Esophagus muscularis mucosa (tissue), 4 donors: ENCODE data around the gene ZNF644. TPM values are rescaled to one million over a fixed set of nuclear protein-coding genes. Genes with fewer than 3 reads are reported as not detected.
"Not testable (repeated sequence)": the region's sequence is repeated elsewhere in the genome, so short reads cannot be mapped to it uniquely, and the experiment has no call there.

ENCODE experiments used
- DNase-seq: peaks from one replicate; pipeline ENCODE4 v3.0.0-alpha.2; 2017; ENCODE audit errors: extremely low spot score
- H3K27ac ChIP-seq, 4 donors: fragments of 200-600 bp; sonication (generic); replicated peaks in 1 of 4; 1 replicate in 3 of 4; 2 replicates in 1 of 4; pipeline ENCODE4 v1.5.1; 2016 to 2019; ENCODE audit warnings: mild to moderate bottlenecking in 1 of 4
- H3K27me3 ChIP-seq, 4 donors: fragments of 200-600 bp; sonication (generic); one replicate each; pipeline versions ENCODE4 v1.5.1 to v1.6.0; 2016 to 2019
- H3K36me3 ChIP-seq, 4 donors: fragments of 200-600 bp; sonication (generic); one replicate each; pipeline ENCODE4 v1.5.1; 2016 to 2019
- H3K4me1 ChIP-seq, 4 donors: fragments of 200-600 bp; sonication (generic); one replicate each; pipeline ENCODE4 v1.5.1; 2016 to 2019
- H3K4me3 ChIP-seq, 4 donors: fragments of 200-600 bp; sonication (generic); 1 replicate in 2 of 4; 2 replicates in 2 of 4; pipeline ENCODE4 v1.5.1; 2016 to 2019; ENCODE audit warnings: mild to moderate bottlenecking in 4 of 4, moderate library complexity in 1 of 4
- H3K9me3 ChIP-seq, 4 donors: fragments of 200-600 bp; sonication (generic); 1 replicate in 3 of 4; 2 replicates in 1 of 4; pipeline ENCODE4 v1.5.1; 2016 to 2019
- CTCF ChIP-seq, 3 experiments: fragments of 200-600 bp in 2 of 3; fragments of 450-650 bp in 1 of 3; sonication (generic) in 2 of 3; IDR thresholded peaks; one replicate each; pipeline ENCODE4 v1.5.1; 2017 to 2019; ENCODE audit warnings: antibody characterized with exemption in 3 of 3, mild to moderate bottlenecking in 2 of 3, moderate library complexity in 1 of 3
- EP300 ChIP-seq: sonication (generic); formaldehyde crosslinking; IDR thresholded peaks from one replicate; pipeline ENCODE4 v1.6.1; 2017; ENCODE audit warnings: antibody characterized with exemption
- POLR2A ChIP-seq: fragments of 450-650 bp; IDR thresholded peaks from one replicate; pipeline ENCODE4 v1.6.1; 2017; ENCODE audit warnings: antibody characterized with exemption, moderate library complexity, mild to moderate bottlenecking, low read depth
- POLR2AphosphoS5 ChIP-seq, 2 donors: sonication (generic); formaldehyde crosslinking; IDR thresholded peaks; one replicate each; pipeline ENCODE4 v1.6.1; 2017; ENCODE audit warnings: antibody characterized with exemption in 2 of 2
- WGBS: methylation state at CpG from one replicate; pipeline ENCODE4 v1.1.5; 2018; 5-methylcytosine and 5-hydroxymethylcytosine counted together
- intact Hi-C: fragments of 100-400 bp; cut with DNase I; formaldehyde crosslinking; loops from one replicate; pipeline ENCODE4 v1.15.1; 2023
- total RNA-seq, 4 donors: library from RNA; depleted of rRNA; stranded (reverse); fragments of >200 nt; gene quantifications; one replicate each; pipeline versions ENCODE4 v1.1.0 to v1.2.1, GENCODE V29; 2016

The ZNF644 gene
- total RNA-seq, 4 donors from 2014 or later: 44.8 to 64.8 (median 45.2) TPM

DNA sequence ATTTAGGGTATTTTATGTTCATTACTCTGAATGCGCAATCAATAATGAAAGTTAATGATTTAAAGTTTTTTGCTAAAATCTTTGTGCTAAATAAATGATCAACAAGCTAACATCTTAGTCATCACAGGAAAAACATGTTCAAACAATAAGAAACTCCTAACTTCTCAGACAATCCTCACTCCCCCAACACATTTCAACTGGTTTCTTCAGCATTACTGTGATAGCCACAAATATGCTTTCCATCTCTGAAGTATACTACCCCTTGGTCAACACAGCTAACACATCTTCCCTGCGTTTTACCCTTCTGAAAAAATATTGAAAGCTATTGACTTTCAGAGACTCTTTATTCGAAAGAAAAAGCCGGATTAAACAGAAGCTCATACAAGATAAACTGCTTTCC is 85.8 kb downstream of the ZNF644 start:
- no peak for TF ChIP-seq EP300
- TF ChIP-seq POLR2A: no peak
- TF ChIP-seq CTCF (IDR thresholded peaks at IDR 0.05): no peak
- TF ChIP-seq POLR2AphosphoS5 (IDR thresholded peaks at IDR 0.05): no peak
- intact Hi-C loops: no loop called here
- H3K4me1 ChIP-seq: peaks cover 0 to 6% (median 4%) of the 10 kb centered on the region in 4 donors
- no peak for DNase-seq
- no peaks in the 10 kb centered on the region for H3K27me3 ChIP-seq
- H3K27ac ChIP-seq: no peak overlapping the region
- H3K36me3 ChIP-seq: peaks cover 0 to 23% (median 14%) of the 10 kb centered on the region in 4 donors
- no peak overlapping the region for H3K4me3 ChIP-seq
- 88% methylated on average over 4 of the region's 4 CpGs for WGBS
- no peaks in the 10 kb centered on the region for H3K9me3 ChIP-seq

DNA sequence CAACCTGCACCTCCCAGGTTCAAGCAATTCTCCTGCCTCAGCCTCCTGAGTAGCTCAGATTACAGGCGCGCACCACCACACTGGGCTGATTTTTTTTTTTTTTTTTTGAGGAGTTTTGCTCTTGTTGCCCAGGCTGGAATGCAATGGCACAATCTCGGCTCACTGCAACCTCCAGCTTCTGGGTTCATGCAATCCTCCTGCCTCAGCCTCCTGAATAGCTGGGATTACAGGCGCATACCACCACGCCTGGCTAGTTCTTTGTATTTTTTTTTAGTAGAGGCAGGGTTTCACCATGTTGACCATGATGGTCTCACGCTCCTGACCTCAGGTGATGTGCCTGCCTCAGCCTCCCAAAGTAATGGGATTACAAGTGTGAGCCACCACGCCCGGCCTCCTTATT is 93.6 kb downstream of the ZNF644 start:
- H3K27ac ChIP-seq, DNase-seq, H3K4me3 ChIP-seq, H3K9me3 ChIP-seq, H3K27me3 ChIP-seq, intact Hi-C loops, H3K36me3 ChIP-seq: not testable (repeated sequence)
- peaks cover 18 to 47% (median 20%) of the 10 kb centered on the region in 4 donors for H3K4me1 ChIP-seq
- 94% methylated on average over 8 of the region's 8 CpGs for WGBS

GRCh38 chr1:90927674-90928073 is 94.2 kb downstream of the ZNF644 start:
- H3K27me3 ChIP-seq, DNase-seq, H3K4me3 ChIP-seq, H3K9me3 ChIP-seq, intact Hi-C loops, H3K27ac ChIP-seq, H3K36me3 ChIP-seq: not testable (repeated sequence)
- H3K4me1 ChIP-seq: peaks cover 23 to 52% (median 26%) of the 10 kb centered on the region in 4 donors
- 98% methylated on average over 5 of the region's 5 CpGs for WGBS

DNA sequence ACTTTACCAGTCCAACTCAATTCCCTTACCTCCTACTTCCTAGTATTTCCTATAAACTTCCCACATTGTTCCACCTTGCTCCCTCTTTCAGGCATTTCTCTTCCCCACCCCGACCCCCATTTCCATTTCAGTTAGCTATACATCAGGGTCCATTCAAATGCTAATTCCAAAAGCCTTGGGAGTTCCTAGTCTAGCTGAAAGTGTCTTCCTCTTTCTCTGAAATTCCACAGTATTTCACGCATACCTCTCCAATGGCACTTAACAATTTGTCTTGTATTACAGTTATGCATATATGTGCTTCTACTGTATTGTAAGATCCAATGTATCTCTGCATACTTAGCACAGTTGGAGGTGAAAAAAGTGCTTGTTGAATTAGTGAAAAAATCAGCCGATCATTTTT is 94.9 kb downstream of the ZNF644 start:
- intact Hi-C loops: no loop called here
- 71% methylated on average over 3 of the region's 3 CpGs for WGBS
- H3K4me1 ChIP-seq: peaks cover 21 to 59% (median 33%) of the 10 kb centered on the region in 4 donors

DNA sequence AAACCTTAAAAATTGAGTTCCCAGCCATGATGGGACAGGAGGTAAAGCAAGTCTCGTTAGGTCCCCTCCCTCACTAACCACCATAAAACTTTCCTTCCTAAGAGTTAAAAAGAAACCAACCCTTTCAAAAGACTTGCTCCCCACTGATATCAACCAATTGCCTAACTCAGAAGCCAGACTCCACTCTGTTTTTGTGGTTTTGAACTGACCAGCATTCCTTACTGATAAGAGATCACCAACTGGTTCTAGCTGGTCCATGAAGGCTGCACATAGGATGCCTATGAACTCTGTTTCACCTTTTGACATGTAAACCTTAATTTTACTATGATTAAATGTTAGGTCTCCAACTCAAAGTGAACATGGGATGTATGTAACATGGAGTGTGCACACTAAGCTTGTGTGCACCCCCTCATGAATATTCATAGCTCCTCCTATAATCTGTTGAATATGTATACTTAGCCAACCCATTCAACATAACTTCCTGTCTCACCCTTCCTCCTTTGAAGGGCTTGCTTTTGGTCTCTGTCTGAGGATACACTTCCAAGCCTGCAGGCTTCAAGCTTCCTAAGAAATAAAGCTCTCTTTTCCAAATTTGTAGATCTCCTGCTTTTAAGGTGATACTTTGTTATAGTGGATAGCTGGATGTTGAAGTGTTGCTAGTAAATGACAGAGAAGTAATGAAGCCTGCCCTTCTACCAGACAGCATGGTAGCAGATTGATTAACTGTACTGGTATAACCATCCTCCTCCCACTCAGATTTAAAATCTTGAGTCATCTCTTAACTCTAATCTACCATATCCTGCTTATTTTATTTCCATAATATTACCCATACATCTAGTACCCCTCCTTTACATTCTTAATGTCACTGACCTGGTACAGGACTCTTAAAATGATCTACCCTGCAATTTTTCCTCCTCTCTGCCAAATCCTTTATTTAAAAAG is 95.6 kb downstream of the ZNF644 start:
- Histone ChIP-seq H3K36me3 (no peaks in the 10 kb centered on the region), H3K27ac (no peak overlapping the region), H3K27me3 (no peaks in the 10 kb centered on the region), H3K9me3 (no peaks in the 10 kb centered on the region), H3K4me3 (no peak overlapping the region), H3K4me1 (peaks cover 24 to 67% (median 39%) of the 10 kb centered on the region in 4 donors)
- DNase-seq: no peak
- intact Hi-C loops: no loop called here
- TF ChIP-seq POLR2AphosphoS5 (IDR thresholded peaks at IDR 0.05): no peak
- no peak for TF ChIP-seq EP300
- no peak for TF ChIP-seq CTCF (IDR thresholded peaks at IDR 0.05)
- TF ChIP-seq POLR2A: no peak
- 95% methylated on average over 1 of the region's 1 CpG for WGBS

More for the DNA sequence above, 94.9 kb downstream of the ZNF644 start:
- no peaks in the 10 kb centered on the region for H3K9me3 ChIP-seq
- H3K36me3 ChIP-seq: no peaks in the 10 kb centered on the region
- H3K27ac ChIP-seq: no peak overlapping the region
- H3K27me3 ChIP-seq: no peaks in the 10 kb centered on the region
- TF ChIP-seq POLR2AphosphoS5 (IDR thresholded peaks at IDR 0.05) (no peak), EP300 (no peak), POLR2A (no peak), CTCF (IDR thresholded peaks at IDR 0.05) (no peak)
- no peak for DNase-seq
- no peak overlapping the region for H3K4me3 ChIP-seq
